GM18868 (cell line): ENCODE data around the gene COG3.

ENCODE experiments used
- ATAC-seq: cut with Tn5 transposase; IDR thresholded peaks from one replicate; pipeline ENCODE4 v1.9.1; 2021; ENCODE audit warnings: mild to moderate bottlenecking, moderate library complexity; ENCODE audit not compliant: unreplicated experiment

The COG3 gene

GRCh38 chr13:45503658-45504057 is 38.9 kb downstream of the COG3 start:
- ATAC-seq, result no peak

DNA sequence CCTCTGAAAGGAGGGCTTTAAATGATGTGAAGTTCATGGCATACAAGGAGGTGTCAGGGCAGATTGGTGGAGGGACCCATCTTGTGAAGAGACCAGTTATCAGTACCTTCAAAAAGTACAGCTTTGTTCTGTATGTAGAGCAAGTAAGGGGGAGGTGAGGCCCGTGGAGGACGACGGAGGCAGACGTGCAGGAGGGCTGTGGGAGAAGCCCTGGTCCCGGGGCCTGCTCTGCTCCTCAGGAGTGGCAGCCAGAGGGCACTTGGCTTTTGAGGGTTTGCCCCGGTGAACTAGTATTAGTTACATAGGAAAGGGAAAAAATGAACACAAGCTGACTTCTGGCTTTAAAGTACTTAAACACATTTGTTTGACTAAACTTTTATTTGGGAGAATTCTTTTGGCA is 42.1 kb downstream of the COG3 start:
- ATAC-seq, result no peak

GRCh38 chr13:45508776-45509175 is 44.0 kb downstream of the COG3 start:
- ATAC-seq, result no peak

DNA sequence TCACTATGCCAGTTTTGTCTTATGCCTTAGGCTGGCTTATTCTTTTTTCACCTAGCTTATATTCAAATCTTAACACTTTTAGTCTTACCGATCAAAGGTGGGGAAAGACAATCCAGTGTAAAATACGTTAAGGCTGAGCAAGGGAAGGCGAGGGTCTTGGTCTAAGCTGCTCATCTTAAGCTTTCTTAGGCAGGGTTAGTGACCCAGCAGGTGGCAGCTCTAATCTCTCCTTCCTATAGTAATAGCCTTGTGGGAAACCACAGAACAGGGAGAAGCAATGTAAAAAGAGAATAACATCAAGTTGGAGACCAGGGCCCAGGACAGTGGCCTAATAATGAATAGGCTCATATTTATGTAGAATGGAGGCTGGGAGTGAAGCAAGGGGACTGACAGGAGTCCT is 45.9 kb downstream of the COG3 start:
- no peak for ATAC-seq

DNA sequence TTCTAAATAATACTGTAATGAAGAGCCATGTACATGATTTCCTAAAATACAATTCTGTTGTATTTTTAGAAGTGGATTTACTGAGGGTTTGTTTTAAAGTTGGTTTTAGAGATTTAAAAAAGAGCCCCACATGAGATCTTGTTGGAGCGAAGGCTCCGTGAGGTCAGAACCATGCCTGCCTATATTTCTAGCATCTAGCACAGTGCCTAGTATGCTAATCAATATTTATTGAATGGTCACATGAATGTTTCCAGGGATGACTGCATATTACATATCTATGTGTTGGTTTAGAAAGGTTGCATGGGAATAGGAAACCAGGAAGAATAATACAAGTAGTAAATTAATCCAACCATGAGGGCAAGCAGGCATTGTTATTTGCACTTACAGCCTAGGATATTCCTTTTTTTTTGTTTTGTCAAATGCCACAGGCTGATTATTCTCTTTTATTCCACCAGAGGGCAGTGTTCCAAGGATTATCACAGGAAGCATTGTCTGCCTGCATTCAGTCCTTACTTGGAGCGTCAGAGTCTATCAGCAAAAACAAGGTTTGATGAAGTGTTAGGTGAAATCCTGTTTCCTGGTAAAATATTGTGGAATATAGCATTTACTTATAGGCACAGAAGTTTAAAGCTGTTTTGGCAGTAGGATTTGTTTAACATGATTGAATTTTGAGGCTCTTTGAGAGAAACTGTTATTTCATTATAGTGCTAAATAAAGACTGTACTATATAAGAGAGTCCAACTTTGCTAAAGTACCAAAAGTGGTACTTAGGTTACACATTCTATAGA is 46.8 kb downstream of the COG3 start:
- ATAC-seq, result no peak

DNA sequence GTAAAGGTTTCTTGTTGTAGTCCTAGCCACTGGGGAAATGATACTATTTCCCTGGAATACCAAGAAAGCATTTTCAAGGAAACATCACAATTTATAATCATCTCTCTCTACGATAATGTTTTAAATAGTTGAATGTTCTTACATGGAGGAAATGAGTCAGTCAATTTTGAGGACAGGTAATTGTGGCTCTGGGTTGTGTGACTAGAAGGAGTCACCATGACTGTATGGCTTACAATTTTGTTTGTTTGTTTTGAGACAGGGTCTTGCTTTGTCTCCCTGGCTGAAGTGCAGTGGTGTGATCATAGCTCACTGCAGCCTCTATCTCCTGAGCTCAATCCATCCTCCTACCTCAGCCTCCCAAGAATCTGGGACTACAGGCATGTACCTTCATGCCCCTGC is 47.4 kb downstream of the COG3 start:
- ATAC-seq, result no peak

DNA sequence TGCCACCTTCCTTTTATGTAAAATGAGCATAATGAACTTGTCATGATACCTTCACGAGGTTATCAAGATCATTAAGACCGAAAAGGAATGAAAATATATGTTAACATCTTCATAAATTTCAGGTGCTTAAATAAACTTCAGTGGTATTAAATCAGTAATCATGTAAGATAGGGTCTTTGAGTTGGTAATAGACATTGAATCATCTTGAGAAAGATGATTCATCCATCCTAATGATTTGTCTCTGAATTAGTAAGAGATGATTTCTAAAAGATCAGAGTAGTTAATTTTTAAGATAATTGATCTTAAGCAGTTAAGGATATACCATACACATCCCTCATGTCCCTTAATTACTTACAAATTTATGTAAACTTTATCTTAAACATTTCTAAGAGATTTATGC is 52.0 kb downstream of the COG3 start:
- no peak for ATAC-seq

DNA sequence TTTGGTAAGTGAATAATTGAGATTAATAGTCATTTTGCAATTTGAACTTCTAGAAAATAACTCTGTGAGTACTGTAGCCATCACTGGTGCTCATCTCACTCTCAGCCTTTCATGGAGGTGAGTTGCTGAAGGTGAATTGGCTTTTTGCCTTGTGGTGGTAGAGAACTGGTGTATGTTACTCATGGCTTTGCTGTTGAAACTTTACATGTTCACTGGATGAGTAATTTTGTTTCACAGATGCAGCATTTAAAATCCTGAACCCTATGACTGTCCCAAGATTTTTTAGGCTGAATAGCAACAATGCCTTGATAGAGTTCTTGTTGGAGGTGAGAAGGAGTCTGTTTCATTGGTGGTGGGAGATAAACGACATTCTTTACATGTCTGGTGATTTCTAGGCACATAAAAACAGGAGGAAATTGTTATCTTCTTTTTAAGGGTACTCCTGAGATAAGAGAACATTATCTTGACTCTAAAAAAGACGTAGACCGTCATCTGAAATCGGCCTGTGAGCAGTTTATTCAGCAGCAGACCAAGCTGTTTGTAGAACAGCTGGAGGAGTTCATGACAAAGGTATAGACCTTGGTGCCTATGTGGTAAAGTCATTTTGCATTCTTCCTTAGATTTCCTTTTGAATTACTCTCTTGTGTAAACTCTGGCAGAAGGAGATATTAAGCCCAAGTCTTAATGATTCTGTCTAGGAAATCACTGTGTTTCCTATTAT is 53.9 kb downstream of the COG3 start:
- ATAC-seq, result no peak

- ATAC-seq, result no peak
These were observed 54.8 kb downstream of the COG3 start for GRCh38 chr13:45519493-45519892.

- no peak for ATAC-seq
These were observed 56.6 kb downstream of the COG3 start for GRCh38 chr13:45521297-45521696.

DNA sequence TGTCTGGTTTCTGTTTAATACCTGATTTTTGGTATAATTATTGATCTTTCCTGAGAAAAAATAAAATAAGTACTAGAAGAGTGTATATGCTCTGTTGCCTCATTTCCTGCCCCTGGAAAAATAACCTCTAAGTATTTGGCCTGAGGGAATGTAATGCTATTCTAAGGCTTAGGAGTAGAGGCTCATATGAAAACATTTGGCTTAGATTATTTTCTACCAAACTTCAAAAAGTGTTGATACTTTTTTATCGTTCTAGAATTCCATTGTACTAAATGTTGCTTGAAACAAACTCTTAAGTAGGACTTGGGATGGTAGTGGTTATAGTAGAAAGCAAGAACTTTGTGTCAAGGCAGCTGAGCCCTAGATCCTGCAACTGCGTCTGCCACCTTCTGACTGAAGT is 57.8 kb downstream of the COG3 start:
- ATAC-seq, result no peak

GRCh38 chr13:45527699-45528462 is 63.1 kb downstream of the COG3 start:
- no peak for ATAC-seq

DNA sequence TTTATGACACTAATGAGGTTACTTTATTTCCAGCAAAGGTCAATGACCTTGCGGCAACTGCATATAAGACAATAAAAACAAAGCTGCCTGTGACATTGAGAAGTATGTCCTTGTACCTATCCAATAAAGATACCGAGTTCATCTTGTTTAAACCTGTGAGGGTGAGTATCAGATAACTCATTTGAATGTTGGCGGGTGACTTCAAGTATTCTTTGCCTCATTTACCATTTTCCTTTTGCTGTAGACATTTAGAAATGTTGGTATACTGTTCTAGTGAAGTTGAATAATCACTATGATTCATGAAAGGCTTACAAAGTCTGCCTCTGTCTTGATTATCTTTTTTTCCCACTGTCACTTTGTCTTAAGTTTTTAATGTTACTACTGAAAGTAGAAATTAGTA is 65.0 kb downstream of the COG3 start:
- ATAC-seq, result no peak

GRCh38 chr13:45534604-45535003 is 69.9 kb downstream of the COG3 start:
- no peak for ATAC-seq

- no peak for ATAC-seq
These were observed 71.5 kb downstream of the COG3 start for GRCh38 chr13:45536224-45536623.

- no peak for ATAC-seq
These were observed 72.8 kb downstream of the COG3 start for GRCh38 chr13:45537516-45537915.

- ATAC-seq, result peak; percentile 71
These were observed 73.6 kb downstream of the COG3 start for GRCh38 chr13:45538382-45538781.

DNA sequence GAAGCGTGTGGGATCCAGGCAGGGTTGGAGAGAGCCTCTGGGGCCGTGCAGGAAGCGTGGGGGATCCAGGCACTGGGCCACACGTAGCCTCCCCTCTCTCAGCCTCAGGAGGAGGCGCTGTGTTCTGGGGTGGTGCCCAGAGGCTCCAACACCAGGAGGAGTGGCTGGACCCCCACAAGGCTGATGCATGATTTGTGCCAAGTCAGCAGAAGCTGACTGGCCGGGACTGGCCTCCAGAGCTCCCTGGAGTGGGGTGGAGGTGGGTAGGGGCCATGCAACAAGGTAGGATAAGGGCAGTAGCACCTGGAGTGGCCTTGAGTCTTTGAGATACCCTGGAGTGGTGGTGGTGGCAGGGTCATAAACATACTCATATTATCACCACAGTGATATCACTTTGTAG is 75.5 kb downstream of the COG3 start:
- ATAC-seq, result no peak

DNA sequence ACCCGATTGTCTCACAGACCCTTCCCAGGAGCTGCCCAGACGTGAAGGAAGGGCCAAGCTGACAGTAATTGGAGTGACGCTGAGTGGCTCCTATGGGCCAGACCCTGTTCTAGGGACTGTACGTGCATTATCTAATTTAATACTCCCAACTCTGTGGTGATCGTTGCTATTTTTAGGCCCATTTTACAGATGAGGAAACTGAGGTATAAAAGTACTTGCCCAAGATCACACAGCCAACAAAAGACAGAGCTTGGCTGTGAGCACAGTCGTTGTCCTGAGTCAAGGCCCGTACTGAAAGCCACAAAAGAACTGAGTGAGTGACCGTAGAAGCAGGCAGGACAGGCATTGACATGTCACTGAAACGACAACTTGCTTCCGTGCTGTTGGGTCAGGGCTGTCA is 76.1 kb downstream of the COG3 start:
- no peak for ATAC-seq

DNA sequence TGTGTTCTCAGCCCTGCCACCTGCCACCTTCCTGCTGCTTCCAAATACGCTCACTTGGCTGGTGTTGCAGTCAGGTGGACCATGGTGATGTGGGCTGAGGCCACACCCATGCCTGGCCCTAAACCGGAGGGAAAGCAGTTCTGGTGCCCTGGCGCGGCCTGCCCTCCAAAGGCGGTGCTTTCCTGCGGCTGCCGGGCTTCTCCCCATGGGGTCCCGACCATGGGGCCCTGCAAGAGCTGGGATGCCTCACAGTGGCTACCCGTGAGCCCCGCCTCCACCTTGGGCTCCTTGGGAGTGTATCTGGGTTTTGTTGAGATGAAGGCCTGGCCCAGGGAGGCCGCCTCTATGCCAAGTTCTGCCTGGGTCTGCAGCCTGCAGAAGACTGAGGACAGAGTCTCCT is 77.1 kb downstream of the COG3 start:
- ATAC-seq, result no peak

GRCh38 chr13:45542391-45542790 is 77.7 kb downstream of the COG3 start:
- ATAC-seq, result no peak

- no peak for ATAC-seq
These were observed 78.1 kb downstream of the COG3 start for GRCh38 chr13:45542878-45543277.
